ENCODE data around the gene TAMM41.
"Not testable (repeated sequence)": the region's sequence is repeated elsewhere in the genome, so short reads cannot be mapped to it uniquely, and the experiment has no call there.

TAMM41 gene

GRCh38 chr3:11846281-11847266, at the start of gene TAMM41:
Gene TAMM41 (minus strand): TSS chr3:11846885. CDS start chr3:11846636, 249 bp downstream.
- H3K4me1 ChIP-seq (ENCODE audit: control insufficient read depth, insufficient read depth, low read length) = peaks cover 18% of the 10 kb centered on the region
- H3K9me3 ChIP-seq (ENCODE audit: control insufficient read depth in 2 of 2, low read length in 2 of 2) = no peaks in the 10 kb centered on the region
- no peaks in the 10 kb centered on the region for H3K27me3 ChIP-seq (ENCODE audit: control insufficient read depth in 1 of 2, insufficient read depth in 2 of 2, low read length in 2 of 2)
- peak within 1 kb of the TSS; percentile 89 to 90 for H3K9ac ChIP-seq (ENCODE audit: low read length in 2 of 2)
- peak within 1 kb of the TSS; percentile 79 for H3K27ac ChIP-seq (ENCODE audit: low read length)
- peak within 1 kb of the TSS; percentile 95 to 100 for H3K4me3 ChIP-seq (ENCODE audit: low read length in 2 of 2)
- peaks cover 10 to 16% of the 10 kb centered on the region in 2 donors for H3K36me3 ChIP-seq (ENCODE audit: control insufficient read depth in 2 of 2, insufficient read depth in 2 of 2, low read length in 2 of 2)

GRCh38 chr3:11878837-11879236, 32.2 kb upstream of the TAMM41 start:
- H3K9ac ChIP-seq (ENCODE audit: low read length in 2 of 2) = no peak overlapping the region
- H3K27me3 ChIP-seq (ENCODE audit: control insufficient read depth in 1 of 2, insufficient read depth in 2 of 2, low read length in 2 of 2) = no peaks in the 10 kb centered on the region
- H3K4me3 ChIP-seq (ENCODE audit: low read length in 2 of 2) = no peak overlapping the region
- no peak overlapping the region for H3K27ac ChIP-seq (ENCODE audit: low read length)
- H3K36me3 ChIP-seq (ENCODE audit: control insufficient read depth in 2 of 2, insufficient read depth in 2 of 2, low read length in 2 of 2) = no peaks in the 10 kb centered on the region
- no peaks in the 10 kb centered on the region for H3K9me3 ChIP-seq (ENCODE audit: control insufficient read depth in 2 of 2, low read length in 2 of 2)
- no peaks in the 10 kb centered on the region for H3K4me1 ChIP-seq (ENCODE audit: control insufficient read depth, insufficient read depth, low read length)

GRCh38 chr3:11874707-11875106, 28.0 kb upstream of the TAMM41 start:
- H3K36me3 ChIP-seq (ENCODE audit: control insufficient read depth in 2 of 2, insufficient read depth in 2 of 2, low read length in 2 of 2); H3K27me3 ChIP-seq (ENCODE audit: control insufficient read depth in 1 of 2, insufficient read depth in 2 of 2, low read length in 2 of 2); H3K4me1 ChIP-seq (ENCODE audit: control insufficient read depth, insufficient read depth, low read length); H3K4me3 ChIP-seq (ENCODE audit: low read length in 2 of 2); H3K9ac ChIP-seq (ENCODE audit: low read length in 2 of 2); H3K27ac ChIP-seq (ENCODE audit: low read length); H3K9me3 ChIP-seq (ENCODE audit: control insufficient read depth in 2 of 2, low read length in 2 of 2): not testable (repeated sequence)

GRCh38 chr3:11863739-11864138, 17.1 kb upstream of the TAMM41 start:
- H3K9me3 ChIP-seq (ENCODE audit: control insufficient read depth in 2 of 2, low read length in 2 of 2) = not testable (repeated sequence)

GRCh38 chr3:11862584-11862983, 15.9 kb upstream of the TAMM41 start:
- H3K9me3 ChIP-seq (ENCODE audit: control insufficient read depth in 2 of 2, low read length in 2 of 2); H3K27ac ChIP-seq (ENCODE audit: low read length); H3K4me3 ChIP-seq (ENCODE audit: low read length in 2 of 2); H3K27me3 ChIP-seq (ENCODE audit: control insufficient read depth in 1 of 2, insufficient read depth in 2 of 2, low read length in 2 of 2); H3K9ac ChIP-seq (ENCODE audit: low read length in 2 of 2); H3K36me3 ChIP-seq (ENCODE audit: control insufficient read depth in 2 of 2, insufficient read depth in 2 of 2, low read length in 2 of 2); H3K4me1 ChIP-seq (ENCODE audit: control insufficient read depth, insufficient read depth, low read length): not testable (repeated sequence)

More at GRCh38 chr3:11863739-11864138, 17.1 kb upstream of the TAMM41 start:
- not testable (repeated sequence) for H3K4me1 ChIP-seq (ENCODE audit: control insufficient read depth, insufficient read depth, low read length); H3K27me3 ChIP-seq (ENCODE audit: control insufficient read depth in 1 of 2, insufficient read depth in 2 of 2, low read length in 2 of 2); H3K27ac ChIP-seq (ENCODE audit: low read length); H3K9ac ChIP-seq (ENCODE audit: low read length in 2 of 2); H3K36me3 ChIP-seq (ENCODE audit: control insufficient read depth in 2 of 2, insufficient read depth in 2 of 2, low read length in 2 of 2); H3K4me3 ChIP-seq (ENCODE audit: low read length in 2 of 2)

- H3K9me3 ChIP-seq (ENCODE audit: control insufficient read depth in 2 of 2, low read length in 2 of 2); H3K4me3 ChIP-seq (ENCODE audit: low read length in 2 of 2); H3K27ac ChIP-seq (ENCODE audit: low read length); H3K27me3 ChIP-seq (ENCODE audit: control insufficient read depth in 1 of 2, insufficient read depth in 2 of 2, low read length in 2 of 2); H3K4me1 ChIP-seq (ENCODE audit: control insufficient read depth, insufficient read depth, low read length); H3K36me3 ChIP-seq (ENCODE audit: control insufficient read depth in 2 of 2, insufficient read depth in 2 of 2, low read length in 2 of 2); H3K9ac ChIP-seq (ENCODE audit: low read length in 2 of 2): not testable (repeated sequence)
Measured at GRCh38 chr3:11862145-11862544, 15.5 kb upstream of the TAMM41 start.

- not testable (repeated sequence) for H3K9me3 ChIP-seq (ENCODE audit: control insufficient read depth in 2 of 2, low read length in 2 of 2); H3K27ac ChIP-seq (ENCODE audit: low read length); H3K9ac ChIP-seq (ENCODE audit: low read length in 2 of 2)
Measured at GRCh38 chr3:11860213-11860612, 13.5 kb upstream of the TAMM41 start.

GRCh38 chr3:11853450-11853849, 6.8 kb upstream of the TAMM41 start:
- Histone ChIP-seq H3K9ac (ENCODE audit: low read length in 2 of 2) (no peak overlapping the region), H3K27ac (ENCODE audit: low read length) (no peak overlapping the region), H3K36me3 (ENCODE audit: control insufficient read depth in 2 of 2, insufficient read depth in 2 of 2, low read length in 2 of 2) (no peaks in the 10 kb centered on the region), H3K9me3 (ENCODE audit: control insufficient read depth in 2 of 2, low read length in 2 of 2) (no peaks in the 10 kb centered on the region), H3K27me3 (ENCODE audit: control insufficient read depth in 1 of 2, insufficient read depth in 2 of 2, low read length in 2 of 2) (no peaks in the 10 kb centered on the region), H3K4me3 (ENCODE audit: low read length in 2 of 2) (no peak overlapping the region), H3K4me1 (ENCODE audit: control insufficient read depth, insufficient read depth, low read length) (no peaks in the 10 kb centered on the region)

More at GRCh38 chr3:11860213-11860612, 13.5 kb upstream of the TAMM41 start:
- not testable (repeated sequence) for H3K36me3 ChIP-seq (ENCODE audit: control insufficient read depth in 2 of 2, insufficient read depth in 2 of 2, low read length in 2 of 2); H3K4me3 ChIP-seq (ENCODE audit: low read length in 2 of 2); H3K4me1 ChIP-seq (ENCODE audit: control insufficient read depth, insufficient read depth, low read length); H3K27me3 ChIP-seq (ENCODE audit: control insufficient read depth in 1 of 2, insufficient read depth in 2 of 2, low read length in 2 of 2)

- H3K27me3 ChIP-seq (ENCODE audit: control insufficient read depth in 1 of 2, insufficient read depth in 2 of 2, low read length in 2 of 2) = no peaks in the 10 kb centered on the region
- H3K9ac ChIP-seq (ENCODE audit: low read length in 2 of 2) = no peak overlapping the region
- H3K27ac ChIP-seq (ENCODE audit: low read length) = no peak overlapping the region
- no peaks in the 10 kb centered on the region for H3K9me3 ChIP-seq (ENCODE audit: control insufficient read depth in 2 of 2, low read length in 2 of 2)
- peaks cover 15% of the 10 kb centered on the region for H3K4me1 ChIP-seq (ENCODE audit: control insufficient read depth, insufficient read depth, low read length)
- no peaks in the 10 kb centered on the region for H3K36me3 ChIP-seq (ENCODE audit: control insufficient read depth in 2 of 2, insufficient read depth in 2 of 2, low read length in 2 of 2)
- no peak overlapping the region for H3K4me3 ChIP-seq (ENCODE audit: low read length in 2 of 2)
Measured at GRCh38 chr3:11850003-11850402, 3.3 kb upstream of the TAMM41 start.

GRCh38 chr3:11847607-11848006, 922 bp upstream of the TAMM41 start:
- Histone ChIP-seq H3K27ac (ENCODE audit: low read length) (peak overlapping the region; percentile 79), H3K9me3 (ENCODE audit: control insufficient read depth in 2 of 2, low read length in 2 of 2) (no peaks in the 10 kb centered on the region), H3K4me1 (ENCODE audit: control insufficient read depth, insufficient read depth, low read length) (peaks cover 18% of the 10 kb centered on the region), H3K4me3 (ENCODE audit: low read length in 2 of 2) (peak overlapping the region in 1 of 2 donors; percentile 100), H3K36me3 (ENCODE audit: control insufficient read depth in 2 of 2, insufficient read depth in 2 of 2, low read length in 2 of 2) (peaks cover 5 to 10% of the 10 kb centered on the region in 2 donors), H3K27me3 (ENCODE audit: control insufficient read depth in 1 of 2, insufficient read depth in 2 of 2, low read length in 2 of 2) (no peaks in the 10 kb centered on the region), H3K9ac (ENCODE audit: low read length in 2 of 2) (peak overlapping the region in 1 of 2 donors; percentile 89)

- H3K4me3 ChIP-seq (ENCODE audit: low read length in 2 of 2) = peak overlapping the region; percentile 95 to 100
- no peaks in the 10 kb centered on the region for H3K9me3 ChIP-seq (ENCODE audit: control insufficient read depth in 2 of 2, low read length in 2 of 2)
- H3K36me3 ChIP-seq (ENCODE audit: control insufficient read depth in 2 of 2, insufficient read depth in 2 of 2, low read length in 2 of 2) = peaks cover 11 to 17% of the 10 kb centered on the region in 2 donors
- no peaks in the 10 kb centered on the region for H3K27me3 ChIP-seq (ENCODE audit: control insufficient read depth in 1 of 2, insufficient read depth in 2 of 2, low read length in 2 of 2)
- peak overlapping the region; percentile 89 to 90 for H3K9ac ChIP-seq (ENCODE audit: low read length in 2 of 2)
- peak overlapping the region; percentile 79 for H3K27ac ChIP-seq (ENCODE audit: low read length)
- H3K4me1 ChIP-seq (ENCODE audit: control insufficient read depth, insufficient read depth, low read length) = peaks cover 18% of the 10 kb centered on the region
Measured at GRCh38 chr3:11845651-11846050, 1.0 kb downstream of the TAMM41 start.

Data from stomach smooth muscle (tissue), 2 donors.